G401 (cell line): Measurements from ENCODE around the gene MVB12B. TPM values are rescaled to one million over a fixed set of nuclear protein-coding genes. Genes with fewer than 3 reads are reported as not detected.

ENCODE experiments used
- DNase-seq: peaks from one replicate; pipeline ENCODE4 v3.0.0-alpha.2; 2015; ENCODE audit warnings: low spot score
- in situ Hi-C: cut with HindIII; loops from 2 replicates; pipeline ENCODE4 v1.10.0; 2016; ENCODE audit warnings: low sequenced_read_pairs, mixed read lengths
- total RNA-seq: library from RNA; depleted of rRNA; stranded (reverse); fragments of >200 nt; shearing (Covaris generic); gene quantifications from 2 replicates; pipeline ENCODE4 v1.2.3, GENCODE V29; 2014

MVB12B gene
- total RNA-seq, 1 experiment from 2014 or later = 7.0 TPM

DNA sequence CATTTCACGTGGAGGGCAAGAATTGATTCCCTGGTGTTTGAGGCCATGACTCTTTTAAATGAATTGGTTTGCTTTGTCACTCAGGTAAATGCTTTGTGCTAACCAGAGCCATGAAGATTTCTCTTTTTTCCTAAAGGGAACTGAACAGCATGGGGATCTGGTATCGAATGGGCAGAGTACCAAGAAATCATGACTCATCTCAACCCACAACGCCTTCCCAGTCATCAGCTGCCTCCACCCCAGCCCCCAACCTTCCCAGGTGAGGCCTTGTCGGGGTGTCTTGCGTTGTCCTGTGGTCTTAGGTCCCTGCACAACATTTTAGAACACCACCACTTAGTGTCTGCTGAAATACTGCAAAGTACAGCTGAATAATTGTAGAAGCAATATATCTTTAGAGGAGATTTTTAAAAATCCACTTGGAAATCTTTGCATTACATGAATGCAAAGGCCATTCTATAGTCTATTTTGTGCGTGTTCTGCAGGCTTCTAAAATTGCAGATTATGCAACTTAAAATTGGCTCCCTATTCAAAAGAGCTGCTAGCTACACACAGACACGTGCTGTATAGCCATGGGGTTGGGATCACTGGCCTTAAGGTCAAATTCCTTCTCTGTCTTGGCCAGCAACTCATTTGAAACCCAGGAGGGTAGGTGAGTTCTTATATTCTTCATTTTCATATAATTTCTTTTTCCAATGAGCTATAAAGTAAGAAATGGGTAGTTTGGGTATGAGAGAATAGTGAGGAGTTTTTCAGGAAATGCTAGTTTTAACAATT is 69.0 kb downstream of the MVB12B start:
- in situ Hi-C loops = no loop called here
- DNase-seq = no peak

DNA sequence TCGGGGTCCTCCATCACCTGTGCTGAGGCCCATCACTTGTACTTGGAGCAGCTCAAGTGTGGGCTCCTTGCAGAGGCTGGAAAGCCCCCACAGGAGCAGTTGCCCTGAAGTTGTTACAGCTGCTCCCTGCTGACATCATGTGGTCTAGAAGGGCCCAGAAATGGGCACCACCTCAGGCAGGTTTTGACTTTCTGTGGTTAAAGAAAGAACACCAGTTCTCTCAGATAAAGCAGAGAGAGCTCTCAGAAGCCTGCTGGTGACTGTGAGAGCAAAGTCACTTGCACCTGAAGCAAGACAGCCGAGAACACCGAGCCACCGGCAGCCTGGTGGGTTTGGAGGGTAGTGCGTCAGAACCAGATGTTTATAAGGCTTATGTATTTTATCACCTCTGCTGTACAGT is 70.4 kb downstream of the MVB12B start:
- in situ Hi-C loops = no loop called here
- DNase-seq = no peak

DNA sequence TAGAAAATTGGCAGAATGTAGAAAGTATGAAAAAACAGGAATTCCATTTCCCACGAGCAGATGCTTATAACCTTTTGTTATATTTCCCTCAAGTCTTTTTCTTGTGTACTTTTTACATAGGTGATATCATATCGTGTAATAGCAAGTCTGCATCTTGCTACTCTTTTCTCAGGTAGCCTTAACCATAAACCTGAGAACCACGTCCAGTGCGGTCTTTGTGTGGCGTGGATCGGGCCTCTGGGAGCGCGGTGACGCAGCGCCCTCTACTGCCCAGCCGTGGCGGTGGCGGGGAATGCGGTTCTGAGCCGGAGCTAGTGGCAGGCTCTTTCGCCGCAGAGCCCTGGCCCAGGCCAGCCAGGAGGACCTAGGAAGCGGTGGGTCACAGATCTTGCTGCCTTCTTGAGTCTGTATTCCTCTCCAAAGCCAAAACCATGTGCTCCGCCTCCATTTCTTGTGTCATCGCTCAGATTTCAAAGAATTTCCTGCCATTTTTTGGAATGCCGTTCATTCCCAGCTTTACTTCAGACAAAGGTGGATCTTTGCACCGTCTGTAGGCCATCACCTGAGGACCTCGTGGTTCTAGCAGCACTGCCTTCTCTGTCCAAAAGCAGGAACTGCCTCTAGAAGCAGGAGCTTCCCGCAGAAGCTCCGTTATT is 71.9 kb downstream of the MVB12B start:
- DNase-seq = peak; percentile 77
- in situ Hi-C loops = no loop called here

DNA sequence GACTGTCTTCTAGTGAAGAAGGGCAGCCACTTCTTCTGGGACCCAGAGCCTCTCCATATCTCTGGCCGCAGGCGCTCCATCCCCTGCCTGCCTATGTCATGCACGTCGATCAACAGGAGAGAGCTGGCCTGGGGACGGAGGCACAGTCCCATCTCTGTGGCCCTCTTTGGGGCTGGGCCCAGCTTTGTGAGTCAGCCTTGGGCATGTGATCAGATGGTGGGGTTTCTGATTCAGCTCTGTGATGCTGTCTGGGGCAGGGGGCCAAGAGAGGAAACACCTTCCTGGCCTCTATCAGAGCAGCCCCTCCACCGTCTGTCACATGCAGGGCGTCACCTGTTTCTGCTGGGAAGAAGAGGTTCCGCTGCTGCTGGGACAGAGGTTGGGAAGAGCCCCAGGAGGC is 72.6 kb downstream of the MVB12B start:
- in situ Hi-C loops = no loop called here

DNA sequence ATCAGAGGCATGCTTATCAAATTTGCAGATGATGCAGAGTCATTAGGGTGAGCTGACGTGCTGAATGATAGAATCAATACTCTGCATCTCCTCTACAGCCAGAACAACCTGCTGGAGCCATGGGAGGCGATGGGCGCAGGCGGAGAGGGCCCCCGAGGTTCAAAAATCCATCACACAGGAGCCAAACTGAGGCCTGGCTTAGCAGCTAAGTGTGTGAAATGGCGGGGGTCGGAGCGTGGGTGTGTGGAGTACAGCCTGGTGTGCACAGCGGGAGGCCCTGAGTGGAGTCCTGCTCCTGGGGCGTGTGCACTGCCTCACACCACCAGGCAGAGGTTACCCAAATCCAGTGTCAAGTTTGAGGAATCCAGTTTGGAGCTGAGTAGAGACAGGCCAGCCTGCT is 73.2 kb downstream of the MVB12B start:
- in situ Hi-C loops = no loop called here
- no peak for DNase-seq

More for the DNA sequence above, 72.6 kb downstream of the MVB12B start:
- no peak for DNase-seq

DNA sequence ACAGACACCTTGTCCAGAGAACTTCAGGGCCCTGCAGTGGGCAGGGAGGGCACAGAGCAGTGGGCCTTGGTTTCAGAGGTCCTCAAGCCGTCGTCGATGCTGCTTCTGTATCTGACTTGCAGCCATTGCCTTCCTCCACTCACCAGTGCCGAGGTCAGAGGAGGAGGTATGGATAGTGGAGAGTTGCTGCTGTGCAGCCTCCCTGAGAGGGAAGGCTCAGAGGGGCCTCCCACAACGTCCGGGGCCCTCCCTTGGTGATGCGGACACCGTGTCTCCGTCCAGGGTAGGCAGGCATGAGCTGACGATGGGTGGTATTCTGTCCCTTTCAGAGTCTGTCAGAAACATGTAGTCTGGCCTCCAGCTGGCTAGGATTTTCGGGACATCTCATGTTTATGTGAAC is 73.9 kb downstream of the MVB12B start:
- in situ Hi-C loops = no loop called here
- no peak for DNase-seq

DNA sequence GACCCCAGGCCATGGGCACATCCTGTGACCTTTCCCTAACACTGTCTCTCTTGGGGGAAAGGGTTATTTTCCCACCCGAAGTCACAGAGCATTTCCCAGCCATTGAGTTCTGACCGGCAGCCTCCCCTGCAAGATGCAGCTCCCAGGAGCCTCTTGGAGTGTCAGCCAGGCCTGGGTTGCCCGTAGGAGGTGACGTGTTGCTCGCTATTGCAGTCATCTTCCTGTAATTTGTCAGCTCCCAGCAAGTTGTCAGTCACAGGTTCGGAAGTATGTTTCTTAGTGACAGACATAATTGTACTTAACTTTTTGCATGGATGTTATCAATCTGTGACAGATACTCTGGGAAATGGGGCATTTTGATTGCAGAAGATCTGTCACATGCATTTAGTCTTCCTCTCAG is 74.5 kb downstream of the MVB12B start:
- in situ Hi-C loops = no loop called here
- DNase-seq = no peak

DNA sequence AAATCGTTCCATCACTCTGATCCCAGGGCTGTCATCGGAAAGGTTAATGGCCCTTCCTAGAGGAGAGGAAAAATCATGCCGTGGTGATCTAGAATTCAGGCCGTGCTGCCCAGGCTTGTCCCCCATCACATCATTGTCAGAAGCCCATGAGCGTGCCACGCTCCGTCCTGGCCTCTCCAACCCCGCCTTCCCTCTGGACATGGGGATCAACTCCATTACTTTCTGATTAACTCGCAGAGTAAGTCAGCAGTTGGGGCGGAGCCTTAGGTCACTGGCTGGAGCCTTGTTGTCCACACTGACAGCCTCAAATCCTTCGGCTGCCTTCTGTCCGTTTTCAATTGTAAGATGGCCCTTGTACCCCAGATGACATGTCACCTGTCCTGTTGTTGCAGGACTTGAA is 75.0 kb downstream of the MVB12B start:
- in situ Hi-C loops = no loop called here
- DNase-seq = no peak

DNA sequence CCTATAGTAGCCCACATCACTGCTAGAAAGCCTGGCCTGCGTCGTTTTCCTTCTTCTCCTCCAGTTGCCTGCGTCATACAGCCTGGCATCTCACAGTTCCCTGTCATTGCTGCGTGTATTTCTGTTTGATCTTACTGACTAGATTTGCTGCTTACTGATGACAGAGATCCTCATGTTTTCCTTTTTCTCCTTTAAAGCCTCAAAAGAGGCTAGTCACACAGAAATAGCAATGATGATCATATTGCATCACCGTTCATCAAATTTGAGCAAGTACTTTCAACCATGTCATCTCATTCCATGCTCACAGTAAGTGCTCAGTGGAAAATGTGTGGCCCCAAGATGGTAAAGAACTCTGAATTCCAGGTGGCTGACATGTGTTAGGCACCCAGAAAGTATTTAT is 76.8 kb downstream of the MVB12B start:
- in situ Hi-C loops = no loop called here

DNA sequence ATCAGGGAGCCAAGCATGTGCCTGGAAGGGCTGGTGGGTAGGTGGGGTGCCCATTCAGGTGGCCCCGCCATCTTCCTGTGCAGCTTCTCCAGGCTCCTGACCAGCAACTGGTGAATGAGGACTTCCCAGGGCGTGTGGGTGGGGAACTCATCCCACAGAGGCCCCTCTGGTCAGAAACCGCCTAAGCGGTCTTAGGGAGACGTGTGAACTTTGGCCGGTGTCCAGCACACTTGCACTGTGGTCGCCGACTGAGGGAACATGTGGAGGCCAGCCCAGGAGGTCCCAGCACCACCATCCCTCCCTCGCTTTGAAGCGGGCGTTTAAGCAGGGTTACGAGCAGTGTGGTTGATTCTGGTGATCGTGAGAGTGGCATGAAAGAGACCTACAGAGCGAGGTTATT is 77.8 kb downstream of the MVB12B start:
- in situ Hi-C loops = no loop called here
- no peak for DNase-seq

More for the DNA sequence above, 76.8 kb downstream of the MVB12B start:
- DNase-seq = no peak

DNA sequence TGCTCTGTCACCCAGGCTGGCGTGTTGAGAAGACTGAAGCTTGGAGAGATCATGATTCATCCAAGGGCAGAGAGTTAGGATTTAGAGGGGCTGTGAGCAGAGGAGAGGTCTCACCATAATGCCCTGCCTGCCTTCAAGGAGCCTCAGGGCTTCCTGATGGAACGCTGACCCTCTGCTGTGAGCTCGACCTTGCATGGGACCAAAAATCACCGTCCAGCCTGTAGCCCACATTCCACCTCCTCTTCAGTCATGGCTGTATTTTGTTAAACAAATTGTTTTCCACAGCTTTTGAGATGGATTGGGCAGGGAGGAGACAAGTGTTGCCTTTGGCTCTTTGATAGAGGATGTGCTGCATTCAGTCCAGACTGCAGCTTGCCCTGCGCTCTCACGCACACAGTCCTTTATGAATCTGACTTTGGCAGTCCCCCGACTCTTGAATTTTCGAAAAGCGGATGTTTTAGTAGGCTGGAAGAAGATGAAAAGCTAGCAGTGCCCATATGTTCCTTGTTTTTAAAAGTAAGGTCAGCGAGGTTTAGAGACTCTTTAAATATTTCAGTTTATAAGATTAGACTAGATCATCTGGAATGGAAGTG is 79.5 kb downstream of the MVB12B start:
- in situ Hi-C loops = no loop called here
- DNase-seq = no peak

DNA sequence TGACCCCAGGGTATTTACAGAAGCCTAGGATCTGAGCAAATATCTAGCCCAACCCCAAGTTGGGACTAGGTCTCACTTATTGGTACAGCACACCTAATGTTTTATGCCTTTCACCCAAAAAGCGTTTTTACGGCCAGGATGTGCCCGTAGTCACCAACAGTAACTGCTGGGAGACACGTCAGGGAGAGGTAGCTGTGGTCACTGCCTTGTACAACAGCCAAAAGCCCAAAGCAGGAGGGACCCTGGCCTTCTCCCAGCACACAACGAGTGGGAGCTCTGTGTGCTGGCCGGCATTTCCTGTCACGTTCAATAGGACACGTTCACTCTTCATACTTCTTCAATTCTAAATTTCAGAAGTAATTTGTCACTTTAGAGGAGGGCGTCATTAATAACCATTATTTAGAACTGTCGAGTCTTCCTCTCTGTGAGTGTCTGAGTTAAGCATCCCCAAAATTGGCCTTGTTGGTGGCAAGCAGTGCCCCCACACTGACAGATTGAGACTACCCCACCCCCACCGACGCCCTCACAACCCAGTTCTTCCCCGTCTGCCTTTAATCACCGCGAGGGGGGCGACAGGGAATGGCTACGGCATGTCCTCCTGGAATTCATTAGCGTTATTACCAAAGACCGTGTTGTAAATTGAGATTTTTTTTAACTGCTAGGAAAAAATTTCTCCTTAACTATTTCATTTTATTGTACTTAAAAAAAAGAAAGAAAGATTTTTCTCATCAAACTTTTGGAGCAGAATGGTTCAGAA is 80.7 kb downstream of the MVB12B start:
- no peak for DNase-seq
- in situ Hi-C loops = no loop called here

DNA sequence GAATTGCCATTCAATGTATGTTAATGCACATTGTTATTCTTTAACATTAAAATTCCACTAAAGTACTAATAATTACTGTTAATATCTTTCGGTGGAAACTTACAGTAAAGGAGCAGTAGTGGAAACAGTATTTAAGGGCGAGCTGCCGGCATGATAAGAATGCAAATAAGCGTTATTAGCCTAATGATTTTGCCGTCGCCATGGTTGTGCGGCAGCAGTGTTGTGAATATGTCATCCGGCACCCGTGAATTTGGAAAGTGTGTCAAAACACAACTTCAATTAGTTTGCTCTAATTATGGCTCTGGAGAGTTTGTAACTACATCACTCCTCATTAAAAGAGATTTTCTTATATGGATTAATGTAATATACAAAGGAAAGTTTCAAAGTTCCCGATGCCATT is 81.4 kb downstream of the MVB12B start:
- DNase-seq = no peak
- in situ Hi-C loops = no loop called here

DNA sequence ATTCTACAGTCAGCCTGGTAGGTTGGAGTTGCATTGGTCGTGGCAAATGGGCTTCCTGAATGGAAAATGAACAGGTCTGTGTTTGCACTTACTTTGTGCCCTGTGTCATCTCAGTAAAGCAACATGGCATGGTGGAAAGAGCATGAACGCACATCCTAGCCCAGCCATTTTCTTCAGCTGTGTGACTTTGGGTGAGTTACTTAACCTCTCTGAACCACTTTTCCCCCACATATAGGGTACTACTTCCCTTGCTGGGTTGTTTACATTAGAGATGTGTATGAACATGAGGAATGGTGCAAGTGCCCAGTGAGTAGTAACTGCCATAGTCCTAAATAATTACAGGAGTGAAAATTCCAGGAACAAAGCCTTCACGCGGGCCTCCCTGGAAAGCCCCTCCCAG is 83.6 kb downstream of the MVB12B start:
- in situ Hi-C loops = no loop called here
- no peak for DNase-seq

DNA sequence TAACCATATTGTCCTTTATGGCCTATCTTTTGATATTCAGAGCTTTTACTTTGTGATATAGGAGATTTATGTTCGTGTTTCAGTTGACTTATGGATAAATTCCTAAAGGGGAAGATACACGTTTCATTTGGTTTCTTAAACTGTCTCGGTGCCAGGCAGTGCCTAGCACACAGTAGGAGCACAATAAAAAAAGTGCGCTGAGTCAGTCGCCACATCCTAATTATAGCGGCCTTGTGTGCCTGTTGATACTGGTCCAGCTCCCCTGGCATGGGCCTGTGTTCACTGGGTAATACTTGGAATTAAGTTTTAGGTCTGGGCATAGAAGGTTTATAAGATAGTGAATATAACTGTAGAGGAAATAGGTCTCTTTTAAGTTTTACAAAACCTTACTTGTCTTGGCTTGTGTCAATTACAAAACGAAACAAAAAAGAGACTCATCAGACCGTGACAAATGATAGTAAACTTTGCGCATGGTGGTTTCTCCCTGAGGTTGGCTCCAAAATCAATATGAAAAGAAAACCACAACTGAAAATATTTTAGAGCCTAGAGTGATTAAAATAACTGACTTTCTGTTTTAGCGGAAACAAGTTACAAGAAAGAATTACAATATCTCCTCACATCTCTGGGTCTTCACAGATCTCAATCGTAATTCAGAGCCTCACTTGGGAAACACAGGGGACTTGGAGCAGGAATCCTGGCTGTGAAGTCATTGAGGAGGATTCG is 84.8 kb downstream of the MVB12B start:
- DNase-seq = no peak
- in situ Hi-C loops = no loop called here

DNA sequence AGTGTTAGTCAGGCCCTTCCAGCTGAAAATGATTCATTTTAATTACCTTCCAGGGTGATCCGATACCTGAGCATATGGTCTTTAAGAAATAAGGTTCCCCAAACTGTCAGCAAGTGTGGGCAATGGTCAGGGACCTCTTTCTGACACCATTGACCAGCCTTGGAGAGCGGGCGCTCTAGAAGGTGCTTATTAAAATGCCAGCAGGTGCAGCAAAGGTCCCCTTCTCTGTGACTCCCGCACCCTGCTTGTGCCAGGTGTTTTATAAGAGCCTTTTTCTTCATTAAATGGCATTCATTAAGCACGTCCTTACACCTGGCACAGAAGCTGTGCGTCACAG is 85.3 kb downstream of the MVB12B start:
- in situ Hi-C loops = no loop called here
- DNase-seq = no peak

DNA sequence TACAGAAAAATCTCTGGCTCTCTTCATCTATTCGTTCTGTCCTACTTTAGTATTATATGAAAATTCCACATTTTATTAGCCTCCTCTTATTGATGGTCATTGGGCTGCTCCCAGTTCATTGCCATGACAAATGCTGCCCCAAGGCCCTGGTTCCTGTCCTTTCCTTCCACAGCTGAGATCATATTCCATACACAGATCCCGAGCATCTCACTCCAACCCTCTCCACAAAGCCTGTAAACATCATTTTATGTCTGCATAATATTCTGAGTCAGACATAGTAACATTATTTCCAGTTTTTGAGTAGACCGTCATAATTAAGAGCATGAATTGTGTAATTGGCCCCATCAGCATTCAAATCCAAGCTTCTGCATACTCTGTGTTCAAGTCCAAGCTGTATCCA is 86.3 kb downstream of the MVB12B start:
- in situ Hi-C loops = no loop called here
- DNase-seq = no peak

DNA sequence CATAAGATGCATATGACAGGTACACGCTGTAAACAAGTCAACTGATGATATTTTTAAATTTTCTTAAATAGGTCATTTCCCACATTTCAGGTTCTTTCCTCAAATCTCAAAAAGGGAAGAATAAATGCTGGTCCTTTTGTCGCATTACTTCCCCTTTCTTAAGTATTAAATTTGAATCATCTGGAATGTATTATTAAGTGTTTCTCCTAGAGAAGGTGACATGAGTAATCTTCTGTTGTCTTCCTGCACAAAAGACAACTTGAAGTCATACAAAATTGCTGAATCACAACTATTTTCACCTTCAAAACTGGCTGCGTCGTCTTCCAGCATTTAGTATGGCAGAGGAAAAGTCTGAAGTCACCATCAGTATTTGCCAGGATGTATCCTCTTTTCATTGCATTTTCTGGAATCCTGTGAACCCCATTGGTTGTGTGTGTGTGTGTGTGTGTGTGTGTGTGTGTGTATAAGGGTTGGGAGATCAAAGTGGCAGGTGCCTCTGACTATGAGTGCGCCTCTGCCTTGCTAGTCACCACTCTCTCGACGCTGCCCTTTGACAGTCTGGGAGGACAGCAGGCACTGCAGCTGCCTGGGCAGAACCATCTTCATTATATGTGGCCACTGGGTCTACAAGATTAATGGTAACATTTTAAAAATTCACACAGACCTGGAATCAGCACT is 86.9 kb downstream of the MVB12B start:
- no peak for DNase-seq
- in situ Hi-C loops = no loop called here
